Activated CD8-positive, alpha-beta T cell treated with anti-CD3 and anti-CD28 coated beads for 36 hours (primary cell): ENCODE results near the gene CYP4A22. TPM values are rescaled to one million over a fixed set of nuclear protein-coding genes. Genes with fewer than 3 reads are reported as not detected.

Experiments used
- ATAC-seq: fragments of 200-7000 bp; cut with Tn5 transposase; one replicate; pipeline ENCODE4 v1.10.0; 2021; ENCODE audit warnings: mild to moderate bottlenecking, moderate library complexity
- CTCF ChIA-PET: fragments of 350-600 bp; sonication (Branson Sonifier 250); formaldehyde crosslinking; loops from one replicate; lab custom pipeline; 2021; ENCODE audit warnings: antibody characterized with exemption; lab: Charles Lee
- POLR2A ChIA-PET: fragments of 350-600 bp; sonication (Branson Sonifier 250); formaldehyde crosslinking; loops from one replicate; lab custom pipeline; 2021; ENCODE audit warnings: antibody characterized with exemption; lab: Charles Lee
- DNase-seq: peaks from one replicate; pipeline ENCODE4 v3.0.0-alpha.2; 2020
- H3K27ac Mint-ChIP-seq: one replicate; pipeline ENCODE4 v1.8.0; 2021; ENCODE audit warnings: mild to moderate bottlenecking, mixed read lengths
- H3K27me3 Mint-ChIP-seq: one replicate; pipeline ENCODE4 v1.8.0; 2021; ENCODE audit warnings: mixed read lengths
- H3K36me3 Mint-ChIP-seq: one replicate; pipeline ENCODE4 v1.8.0; 2021; ENCODE audit warnings: low read depth, mixed read lengths
- H3K4me1 Mint-ChIP-seq: one replicate; pipeline ENCODE4 v1.8.0; 2021; ENCODE audit warnings: low read depth, mixed read lengths
- H3K4me3 Mint-ChIP-seq: one replicate; pipeline ENCODE4 v1.8.0; 2021; ENCODE audit warnings: mild to moderate bottlenecking, moderate library complexity, mixed read lengths
- H3K9me3 Mint-ChIP-seq: one replicate; pipeline ENCODE4 v1.8.0; 2021; ENCODE audit warnings: mixed read lengths
- intact Hi-C: fragments of 100-400 bp; cut with micrococcal nuclease; formaldehyde crosslinking; loops from one replicate; pipeline ENCODE4 v1.10.0; 2022
- total RNA-seq, 2 experiments: library from RNA; stranded (reverse); gene quantifications; one replicate each; pipeline ENCODE4 v1.2.3, GENCODE V29; 2021
- TF ChIP-seq, protein P1 (sequence below): fragments of 200-600 bp; IDR thresholded peaks from one replicate; pipeline ENCODE4 v1.8.0; 2022; ENCODE audit warnings: antibody characterized with exemption, mild to moderate bottlenecking

CYP4A22 gene
- total RNA-seq, 2 experiments from 2014 or later, result not detected

DNA sequence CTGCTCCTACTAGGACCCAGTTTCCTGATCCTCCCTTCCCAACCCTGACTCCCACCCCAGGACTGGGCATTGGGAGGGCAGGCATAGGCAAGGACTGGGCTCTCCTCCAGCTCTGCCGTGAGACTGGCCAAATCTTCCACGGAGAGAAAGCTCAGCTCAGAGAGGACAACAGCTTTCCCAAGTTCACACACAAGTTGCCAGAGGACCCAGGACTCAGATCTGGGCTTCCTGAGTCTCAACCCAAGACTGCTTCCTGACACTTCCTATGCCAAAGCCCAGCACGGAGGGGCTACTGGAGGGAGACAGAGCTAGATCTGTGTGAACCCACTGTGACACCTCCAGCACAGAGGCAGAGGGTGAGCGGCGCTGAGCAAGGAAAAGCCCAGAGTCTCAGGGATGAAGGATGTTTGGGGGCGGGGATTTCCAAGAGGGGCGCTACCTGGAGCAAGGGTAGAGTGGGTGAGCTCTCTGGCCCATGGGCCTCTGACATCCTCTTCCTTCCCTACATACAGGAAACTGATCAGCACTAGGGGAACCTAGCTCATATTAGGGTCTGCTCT is 45.5 kb downstream of the CYP4A22 start:
- POLR2A ChIA-PET, result no interaction called here
- no peak for DNase-seq
- no peak for ATAC-seq
- Mint-ChIP-seq H3K27me3 (peaks cover 21% of the 10 kb centered on the region), H3K4me3 (no peak overlapping the region), H3K27ac (no peak overlapping the region), H3K9me3 (no peaks in the 10 kb centered on the region), H3K4me1 (peaks cover 6% of the 10 kb centered on the region), H3K36me3 (no peaks in the 10 kb centered on the region)
- TF ChIP-seq, protein P1, sequence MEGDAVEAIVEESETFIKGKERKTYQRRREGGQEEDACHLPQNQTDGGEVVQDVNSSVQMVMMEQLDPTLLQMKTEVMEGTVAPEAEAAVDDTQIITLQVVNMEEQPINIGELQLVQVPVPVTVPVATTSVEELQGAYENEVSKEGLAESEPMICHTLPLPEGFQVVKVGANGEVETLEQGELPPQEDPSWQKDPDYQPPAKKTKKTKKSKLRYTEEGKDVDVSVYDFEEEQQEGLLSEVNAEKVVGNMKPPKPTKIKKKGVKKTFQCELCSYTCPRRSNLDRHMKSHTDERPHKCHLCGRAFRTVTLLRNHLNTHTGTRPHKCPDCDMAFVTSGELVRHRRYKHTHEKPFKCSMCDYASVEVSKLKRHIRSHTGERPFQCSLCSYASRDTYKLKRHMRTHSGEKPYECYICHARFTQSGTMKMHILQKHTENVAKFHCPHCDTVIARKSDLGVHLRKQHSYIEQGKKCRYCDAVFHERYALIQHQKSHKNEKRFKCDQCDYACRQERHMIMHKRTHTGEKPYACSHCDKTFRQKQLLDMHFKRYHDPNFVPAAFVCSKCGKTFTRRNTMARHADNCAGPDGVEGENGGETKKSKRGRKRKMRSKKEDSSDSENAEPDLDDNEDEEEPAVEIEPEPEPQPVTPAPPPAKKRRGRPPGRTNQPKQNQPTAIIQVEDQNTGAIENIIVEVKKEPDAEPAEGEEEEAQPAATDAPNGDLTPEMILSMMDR, result no peak
- intact Hi-C loops, result no loop called here
- CTCF ChIA-PET, result interaction anchor here (3.1 kb wide), 1 partner anchor 11 kb away, joined by 26 read pairs; no protein-coding TSS in a partner anchor

- POLR2A ChIA-PET, result no interaction called here
- no peak overlapping the region for H3K4me3 Mint-ChIP-seq
Observed at GRCh38 chr1:47183308-47184089, 46.3 kb downstream of the CYP4A22 start.

DNA sequence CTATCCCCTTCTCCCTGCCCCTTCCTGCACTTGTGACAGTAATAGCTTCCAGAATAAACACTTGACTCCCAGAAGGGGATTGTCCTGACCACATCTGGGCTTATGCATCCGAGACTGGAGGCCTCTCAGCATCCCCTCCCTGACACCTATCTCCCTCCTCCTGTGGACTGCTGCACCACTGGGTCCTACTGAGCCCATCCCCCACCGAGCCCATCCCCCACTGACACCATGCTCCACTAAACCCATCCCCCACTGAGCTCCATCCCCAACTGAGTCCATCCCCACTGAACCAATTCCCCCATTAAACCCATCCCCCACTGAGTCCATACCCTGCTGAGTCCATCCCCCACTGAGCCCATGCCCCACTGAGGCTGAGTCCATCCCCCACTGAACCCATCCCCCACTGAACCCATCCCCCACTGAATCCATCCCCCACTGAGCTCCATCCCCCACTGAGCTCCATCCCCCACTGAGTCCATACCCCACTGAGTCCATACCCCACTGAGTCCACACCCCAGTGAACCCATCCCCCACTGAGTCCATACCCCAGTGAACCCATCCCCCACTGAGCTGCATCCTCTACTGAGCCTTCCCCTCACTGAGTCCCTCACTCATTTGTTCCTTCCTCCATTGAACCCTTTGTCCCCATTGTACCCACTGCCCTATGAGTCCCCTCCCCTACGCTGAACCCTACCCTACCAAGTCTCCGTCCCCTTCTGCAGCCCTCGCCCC is 47.0 kb downstream of the CYP4A22 start:
- POLR2A ChIA-PET, result no interaction called here
- Mint-ChIP-seq H3K27ac (no peak overlapping the region), H3K4me1 (peaks cover 5% of the 10 kb centered on the region), H3K4me3 (no peak overlapping the region), H3K36me3 (no peaks in the 10 kb centered on the region), H3K27me3 (peaks cover 16% of the 10 kb centered on the region), H3K9me3 (no peaks in the 10 kb centered on the region)
- DNase-seq (no peak), ATAC-seq (no peak)
- intact Hi-C loops, result no loop called here
- TF ChIP-seq, protein P1, result no peak
- CTCF ChIA-PET, result interaction anchor here (1.2 to 3.1 kb wide), 4 partner anchors 9 to 254 kb away, joined by 3 to 26 read pairs (median 5); partner anchors contain the start of gene FOXD2

More at GRCh38 chr1:47183308-47184089, 46.3 kb downstream of the CYP4A22 start:
- intact Hi-C loops, result no loop called here
- Mint-ChIP-seq H3K36me3 (no peaks in the 10 kb centered on the region), H3K9me3 (no peaks in the 10 kb centered on the region), H3K4me1 (peaks cover 6% of the 10 kb centered on the region), H3K27me3 (peaks cover 21% of the 10 kb centered on the region), H3K27ac (no peak overlapping the region)
- ATAC-seq (no peak), DNase-seq (no peak)
- CTCF ChIA-PET, result interaction anchor here (1.2 to 3.1 kb wide), 4 partner anchors 8 to 254 kb away, joined by 3 to 26 read pairs (median 5); partner anchors contain the start of gene FOXD2
- TF ChIP-seq, protein P1, result no peak

GRCh38 chr1:47184822-47185677 is 47.8 kb downstream of the CYP4A22 start:
- no peak overlapping the region for H3K4me3 Mint-ChIP-seq
- H3K27ac Mint-ChIP-seq, result no peak overlapping the region
- ATAC-seq (no peak), DNase-seq (no peak)
- H3K27me3 Mint-ChIP-seq, result peaks cover 12% of the 10 kb centered on the region
- TF ChIP-seq, protein P1, result no peak
- no peaks in the 10 kb centered on the region for H3K36me3 Mint-ChIP-seq
- intact Hi-C loops, result no loop called here
- H3K9me3 Mint-ChIP-seq, result no peaks in the 10 kb centered on the region
- CTCF ChIA-PET, result interaction anchor here (1.2 to 3.1 kb wide), 3 partner anchors 9 to 253 kb away, joined by 4 to 26 read pairs (median 6); partner anchors contain the start of gene FOXD2
- H3K4me1 Mint-ChIP-seq, result no peaks in the 10 kb centered on the region
- POLR2A ChIA-PET, result no interaction called here
